Heart right ventricle (tissue), 16 donors: ENCODE data around the gene SYCE3. TPM values are rescaled to one million over a fixed set of nuclear protein-coding genes. Genes with fewer than 3 reads are reported as not detected.

ENCODE experiments used
- ATAC-seq, 8 donors: fragments of 200-7000 bp; cut with Tn5 transposase; one replicate each; pipeline ENCODE4 v1.9.1; 2020; ENCODE audit warnings: mild to moderate bottlenecking in 8 of 8, moderate library complexity in 8 of 8, moderate number of reproducible peaks in 1 of 8
- DNase-seq, 2 donors: peaks; one replicate each; pipeline ENCODE4 v3.0.0-alpha.2; 2020
- H3K27ac ChIP-seq, 10 donors: fragments of 200-600 bp; sonication (generic) in 2 of 10; one replicate each; pipeline versions ENCODE4 v1.5.0 to v1.8.0; 2020 to 2022; ENCODE audit warnings: mild to moderate bottlenecking in 3 of 10
- H3K27me3 ChIP-seq, 7 donors: fragments of 200-600 bp; one replicate each; pipeline ENCODE4 v1.8.0; 2021 to 2022; ENCODE audit warnings: mild to moderate bottlenecking in 2 of 7
- H3K36me3 ChIP-seq, 9 donors: fragments of 200-600 bp; sonication (generic) in 1 of 9; one replicate each; pipeline versions ENCODE4 v1.5.0 to v1.8.0; 2020 to 2022; ENCODE audit warnings: mild to moderate bottlenecking in 2 of 9
- H3K4me1 ChIP-seq, 9 donors: fragments of 200-600 bp; sonication (generic) in 1 of 9; one replicate each; pipeline versions ENCODE4 v1.5.0 to v1.8.0; 2020 to 2022; ENCODE audit warnings: mild to moderate bottlenecking in 4 of 9
- H3K4me3 ChIP-seq, 10 donors: fragments of 200-600 bp; sonication (generic) in 2 of 10; one replicate each; pipeline versions ENCODE4 v1.5.0 to v1.8.0; 2020 to 2022; ENCODE audit warnings: mild to moderate bottlenecking in 7 of 10, moderate library complexity in 2 of 10
- H3K9me3 ChIP-seq, 11 donors: fragments of 200-600 bp in 10 of 11; sonication (generic) in 2 of 11; one replicate each; pipeline versions ENCODE4 v1.5.0 to v1.8.0; 2013 to 2022; ENCODE audit warnings: mild to moderate bottlenecking in 2 of 11, control low read depth in 1 of 11, moderate library complexity in 1 of 11
- CTCF ChIP-seq, 9 donors: fragments of 200-600 bp; sonication (generic) in 2 of 9; IDR thresholded peaks; one replicate each; pipeline versions ENCODE4 v1.5.0 to v1.8.0; 2021 to 2022; ENCODE audit warnings: antibody characterized with exemption in 9 of 9, mild to moderate bottlenecking in 5 of 9, moderate library complexity in 1 of 9
- WGBS, 2 donors: extraction: QIAGEN DNeasy Blood & Tissue Kit; methylation state at CpG; one replicate each; pipeline ENCODE4 v1.1.7; 2013; ENCODE audit warnings: inconsistent platforms in 1 of 2; 5-methylcytosine and 5-hydroxymethylcytosine counted together
- intact Hi-C, 10 donors: fragments of 100-400 bp; cut with DNase I; formaldehyde crosslinking; loops; one replicate each; pipeline versions ENCODE4 v1.11.1 to v1.14.2; 2022
- polyA plus RNA-seq, 2 donors: library from polyadenylated mRNA; stranded (reverse); fragments of 200-250 nt; gene quantifications; one replicate each; pipeline ENCODE4 v1.2.3, GENCODE V29; 2013
- total RNA-seq, 10 donors: library from RNA; stranded (reverse); fragmentation: NEBNext Ultra II Directional in 3 of 10; extraction: Animal tissue kit (Norgen Biotek cat#: 25700) in 3 of 10; gene quantifications; one replicate each; pipeline versions ENCODE4 v1.2.1 to v1.2.4, GENCODE V29; 2021 to 2023
- donor health status: Arrhythmogenic right ventricular cardiomyopathy.
- donor health status: ischemic (EF 13 %, LVEDD 7.1; RV severe dilation, severe dysfunction).
- donor health status: healthy with polysubstance abuse.
- donor health status: DM: no; HTN: yes; CAD: no.
- donor health status: DM: no; HTN: no; CAD: no.
- donor health status: ischemic (EF 25% LVEDD 6.9; RV normal size, moderate dysfunction).
- donor health status: ischemic (EF 25% LVEDD 5.7; RV mildly dilated, moderate dysfunction).
- donor health status: healthy.
- donor health status: DM: yes; HTN: yes; CAD: no.
- donor health status: Ischemic cardiomyopathy.
- donor health status: ischemic (EF 35%, LVEDD 5.7; RV mildly dilated, moderate dysfunction).
- donor health status: nonischemic (EF 11% LVEDD 7.7; RV severe dilation, severe dysfunction).
- donor health status: DM: yes; HTN: yes; CAD: no.
- donor health status: PGD.
- donor health status: ischemic (EF 29% LVEDD 5.4; RV normal size, mild dysfunction).
- donor health status: nonischemic (EF 23%, LVEDD 6.1; RV moderate dilation, normal function).

SYCE3 gene
- total and polyA plus RNA-seq, 12 donors = 0.74 to 0.90 TPM; not detected in 10

DNA sequence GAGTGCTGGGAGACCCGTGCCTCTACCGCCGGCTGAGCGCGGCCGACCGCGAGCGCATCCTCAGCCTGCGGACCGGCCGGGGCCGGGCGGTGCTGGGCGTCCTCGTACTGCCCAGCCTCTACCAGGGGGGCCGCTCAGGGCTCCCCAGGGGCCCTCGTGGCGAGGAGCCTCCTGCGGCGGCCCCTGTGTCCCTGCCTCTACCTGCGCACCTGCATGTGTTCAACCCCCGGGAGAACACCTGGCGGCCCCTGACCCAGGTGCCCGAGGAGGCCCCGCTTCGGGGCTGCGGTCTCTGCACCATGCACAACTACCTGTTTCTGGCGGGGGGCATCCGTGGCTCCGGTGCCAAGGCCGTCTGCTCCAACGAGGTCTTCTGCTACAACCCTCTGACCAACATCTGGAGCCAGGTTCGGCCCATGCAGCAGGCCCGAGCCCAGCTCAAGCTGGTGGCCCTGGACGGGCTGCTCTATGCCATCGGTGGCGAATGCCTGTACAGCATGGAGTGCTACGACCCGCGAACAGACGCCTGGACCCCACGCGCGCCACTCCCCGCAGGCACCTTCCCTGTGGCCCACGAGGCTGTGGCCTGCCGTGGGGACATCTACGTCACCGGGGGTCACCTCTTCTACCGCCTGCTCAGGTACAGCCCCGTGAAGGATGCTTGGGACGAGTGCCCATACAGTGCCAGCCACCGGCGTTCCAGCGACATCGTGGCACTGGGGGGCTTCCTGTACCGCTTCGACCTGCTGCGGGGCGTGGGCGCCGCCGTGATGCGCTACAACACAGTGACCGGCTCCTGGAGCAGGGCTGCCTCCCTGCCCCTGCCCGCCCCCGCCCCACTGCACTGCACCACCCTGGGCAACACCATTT is 13.6 kb downstream of the SYCE3 start:
- Histone ChIP-seq H3K4me3 (peak overlapping the region in 9 of 10 donors; percentile 9 to 53 (median 38)), H3K27ac (peak overlapping the region in 1 of 10 donors; percentile 87), H3K36me3 (no peaks in the 10 kb centered on the region), H3K9me3 (no peaks in the 10 kb centered on the region), H3K4me1 (peaks cover 0 to 43% (median 18%) of the 10 kb centered on the region in 9 donors), H3K27me3 (peaks cover 0 to 71% (median 52%) of the 10 kb centered on the region in 7 donors)
- peak in 3 of 8 donors; percentile 3 to 14 (median 12) for ATAC-seq
- no peak for TF ChIP-seq CTCF (IDR thresholded peaks at IDR 0.05)
- intact Hi-C loops = no loop called here
- 63 to 67% methylated on average over 68 of the region's 68 CpGs for WGBS, 2 donors
- DNase-seq = no peak

DNA sequence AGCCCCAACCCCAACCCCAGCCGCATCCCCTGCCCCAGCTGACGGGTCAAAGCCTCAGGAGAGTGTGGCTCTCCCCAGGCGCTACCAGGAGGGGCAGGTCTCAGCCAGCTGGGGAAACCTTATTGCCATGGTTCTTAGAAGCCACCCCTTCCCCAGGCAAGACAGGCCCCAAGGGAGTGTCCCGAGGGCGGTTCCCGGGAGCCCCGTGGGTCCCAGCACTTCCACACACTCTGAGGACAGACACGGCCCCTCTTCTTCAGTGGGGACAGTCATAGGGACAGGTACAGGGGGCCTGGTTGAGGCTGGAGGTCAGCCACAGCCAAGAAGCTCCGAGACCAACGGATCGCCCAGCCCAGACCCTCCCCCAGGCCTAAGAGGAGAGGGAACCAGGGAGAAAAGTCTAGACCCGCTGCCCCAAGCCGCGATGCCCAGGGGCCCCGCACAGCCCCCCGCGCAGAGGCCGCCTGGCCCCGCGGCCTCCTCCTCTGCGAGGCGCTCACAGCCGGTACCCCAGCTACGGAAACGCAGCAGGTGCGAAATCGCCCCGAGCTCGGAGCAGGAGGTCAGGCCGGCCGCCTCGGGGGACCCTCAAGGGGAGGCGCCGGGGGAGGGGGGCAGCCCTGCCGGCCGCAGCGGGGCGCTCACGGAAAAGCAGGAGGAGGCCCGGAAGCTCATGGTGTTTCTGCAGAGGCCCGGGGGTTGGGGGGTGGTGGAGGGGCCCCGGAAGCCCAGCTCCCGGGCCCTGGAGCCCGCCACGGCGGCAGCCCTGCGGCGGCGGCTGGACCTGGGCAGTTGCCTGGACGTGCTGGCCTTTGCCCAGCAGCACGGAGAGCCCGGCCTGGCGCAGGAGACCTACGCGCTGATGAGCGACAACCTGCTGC is 14.4 kb downstream of the SYCE3 start:
- Histone ChIP-seq H3K9me3 (no peaks in the 10 kb centered on the region), H3K4me3 (peak overlapping the region in 9 of 10 donors; percentile 9 to 53 (median 38)), H3K36me3 (no peaks in the 10 kb centered on the region), H3K27me3 (peaks cover 0 to 79% (median 52%) of the 10 kb centered on the region in 7 donors), H3K27ac (peak overlapping the region in 1 of 10 donors; percentile 87), H3K4me1 (peaks cover 0 to 51% (median 25%) of the 10 kb centered on the region in 9 donors)
- ATAC-seq (peak in 4 of 8 donors; percentile 6 to 21 (median 16)), DNase-seq (peak in 1 of 2 donors; percentile 29)
- peak in 3 of 9 donors; percentile 7 to 15 (median 10) for TF ChIP-seq CTCF (IDR thresholded peaks at IDR 0.05)
- WGBS, 2 donors = 9 to 10% methylated on average over 49 to 53 of the region's 56 CpGs
- intact Hi-C loops = no loop called here

DNA sequence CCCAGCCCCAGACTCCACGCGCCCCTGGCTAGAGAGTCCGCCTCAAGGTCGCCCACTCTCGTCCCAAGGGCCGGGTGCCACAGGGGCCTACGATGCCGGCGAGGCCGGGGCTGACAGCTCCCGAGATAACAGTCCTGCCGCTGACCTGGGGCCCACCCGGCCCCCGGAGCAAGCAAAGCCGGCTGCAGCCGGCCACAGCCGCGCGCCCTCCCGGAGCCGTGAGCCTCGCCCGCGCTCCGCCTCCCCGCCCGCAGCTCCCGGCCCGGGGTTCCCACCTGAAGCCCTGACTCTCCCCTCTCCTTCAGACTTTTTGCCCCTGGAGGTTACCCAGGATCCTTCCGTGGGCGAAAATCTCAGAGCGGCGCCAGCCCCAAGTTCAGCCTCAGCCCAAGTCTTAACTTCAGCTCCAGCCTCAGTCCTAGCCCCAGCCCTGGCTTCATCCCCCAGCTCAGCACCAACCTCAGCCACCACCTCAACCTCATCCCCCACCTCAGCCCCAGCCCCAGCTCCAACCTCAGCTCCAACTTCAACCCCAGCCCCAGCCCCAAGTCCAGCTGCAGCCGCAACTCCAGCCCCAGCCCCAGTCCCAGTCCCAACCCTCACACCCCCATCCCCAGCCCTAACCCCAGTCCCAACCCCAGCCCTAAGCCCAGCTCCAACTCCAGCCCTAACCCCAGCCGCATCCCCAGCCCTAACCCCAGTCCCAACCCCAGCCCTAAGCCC is 15.3 kb downstream of the SYCE3 start:
- H3K4me1 ChIP-seq = peaks cover 0 to 60% (median 25%) of the 10 kb centered on the region in 9 donors
- no peak overlapping the region for H3K4me3 ChIP-seq
- intact Hi-C loops = no loop called here
- peaks cover 0 to 83% (median 52%) of the 10 kb centered on the region in 7 donors for H3K27me3 ChIP-seq
- no peak for DNase-seq
- TF ChIP-seq CTCF (IDR thresholded peaks at IDR 0.05) = no peak
- H3K27ac ChIP-seq = peak overlapping the region in 1 of 10 donors; percentile 14
- no peaks in the 10 kb centered on the region for H3K9me3 ChIP-seq
- 17 to 18% methylated on average over 33 to 35 of the region's 35 CpGs for WGBS, 2 donors
- no peak for ATAC-seq
- H3K36me3 ChIP-seq = no peaks in the 10 kb centered on the region
